Cerebellar nuclear complex (tissue), 1 donor: ENCODE data around the gene PSMD3.
"Not testable (repeated sequence)": the region's sequence is repeated elsewhere in the genome, so short reads cannot be mapped to it uniquely, and the experiment has no call there.

Experiments used
- DNase-seq, 2 experiments: peaks; one replicate each; lab custom pipeline; 2025; lab: John Stamatoyannopoulos, UW

The PSMD3 gene

GRCh38 chr17:39980351-39981206 is at the start of gene PSMD3:
Gene PSMD3, plus strand, starts transcription at chr17:39980807. Its CDS starts 164 bp downstream, at chr17:39980971.
- DNase-seq: peak; percentile 96 to 99

GRCh38 chr17:39933912-39934311 is 46.7 kb upstream of the PSMD3 start:
- DNase-seq: no peak

- DNase-seq: no peak
Measured at GRCh38 chr17:39934324-39934723, 46.3 kb upstream of the PSMD3 start.

- DNase-seq: no peak
Measured at GRCh38 chr17:39935909-39936308, 44.7 kb upstream of the PSMD3 start.

- DNase-seq: no peak
Measured at GRCh38 chr17:39937447-39937846, 43.2 kb upstream of the PSMD3 start.

- DNase-seq: no peak
Measured at GRCh38 chr17:39938140-39938869, 42.3 kb upstream of the PSMD3 start.

- no peak for DNase-seq
Measured at GRCh38 chr17:39939106-39939505, 41.5 kb upstream of the PSMD3 start.

- DNase-seq: no peak
Measured at GRCh38 chr17:39939588-39940419, 40.8 kb upstream of the PSMD3 start.

GRCh38 chr17:39943702-39944392 is 36.8 kb upstream of the PSMD3 start:
- DNase-seq: no peak

- no peak for DNase-seq
Measured at GRCh38 chr17:39944393-39944711, 36.3 kb upstream of the PSMD3 start.

GRCh38 chr17:39946551-39947330 is 33.9 kb upstream of the PSMD3 start:
- no peak for DNase-seq

- DNase-seq: not testable (repeated sequence)
Measured at GRCh38 chr17:39948489-39948828, 32.1 kb upstream of the PSMD3 start.

- DNase-seq: no peak
Measured at GRCh38 chr17:39949028-39949427, 31.6 kb upstream of the PSMD3 start.

- no peak for DNase-seq
Measured at GRCh38 chr17:39950871-39951348, 29.7 kb upstream of the PSMD3 start.

- no peak for DNase-seq
Measured at GRCh38 chr17:39951924-39952679, 28.5 kb upstream of the PSMD3 start.

- peak in 1 of 2 experiments; percentile 67 for DNase-seq
Measured at GRCh38 chr17:39952680-39953470, 27.7 kb upstream of the PSMD3 start.

GRCh38 chr17:39953471-39953888 is 27.1 kb upstream of the PSMD3 start:
- no peak for DNase-seq

GRCh38 chr17:39954876-39955275 is 25.7 kb upstream of the PSMD3 start:
- no peak for DNase-seq

- DNase-seq: no peak
Measured at GRCh38 chr17:39955726-39956225, 24.8 kb upstream of the PSMD3 start.
